HepG2 (cell line): ENCODE measurements around the gene STEAP3. TPM values are rescaled to one million over a fixed set of nuclear protein-coding genes. Genes with fewer than 3 reads are reported as not detected.

Experiments
- FOXC1 ChIP-seq: sonication (generic); formaldehyde crosslinking; IDR thresholded peaks from 2 replicates; pipeline ENCODE4 v1.8.0; 2022; ENCODE audit warnings: mild to moderate bottlenecking, missing genetic modification reagents, borderline replicate concordance
- HMG20A ChIP-seq: IDR thresholded peaks from 2 replicates; pipeline ENCODE4 v1.6.1; 2016; ENCODE audit warnings: borderline replicate concordance
- JUNB ChIP-seq: sonication (generic); formaldehyde crosslinking; IDR thresholded peaks from 2 replicates; pipeline ENCODE4 v1.8.0; 2022; ENCODE audit warnings: missing genetic modification reagents, mild to moderate bottlenecking, borderline replicate concordance
- NR2F1 ChIP-seq, 2 experiments: fragments of 450-650 bp in 1 of 2; formaldehyde crosslinking in 1 of 2; IDR thresholded peaks; 2 replicates each; pipeline versions ENCODE4 v1.5.0 to v1.6.1; 2016 to 2020; ENCODE audit warnings: mild to moderate bottlenecking in 1 of 2, missing compliant biosample characterization in 1 of 2, missing genetic modification reagents in 1 of 2, moderate library complexity in 1 of 2
- RBM22 ChIP-seq: fragments of 200-400 bp; formaldehyde crosslinking; optimal IDR thresholded peaks from 2 replicates; pipeline ENCODE3; 2017; ENCODE audit warnings: mild to moderate bottlenecking, low read length, moderate library complexity
- SNRNP70 ChIP-seq: fragments of 200-400 bp; formaldehyde crosslinking; IDR thresholded peaks from 2 replicates; pipeline ENCODE4 v1.6.1; 2017; ENCODE audit warnings: mild to moderate bottlenecking, low read depth, low read length, moderate library complexity
- THAP11 ChIP-seq: IDR thresholded peaks from 2 replicates; pipeline ENCODE4 v1.6.1; 2016; ENCODE audit warnings: missing biosample characterization, missing genetic modification reagents
- ZNF841 ChIP-seq: sonication (generic); formaldehyde crosslinking; IDR thresholded peaks from 2 replicates; pipeline ENCODE4 v1.8.1; 2023; ENCODE audit warnings: missing genetic modification reagents, borderline replicate concordance
- ZSCAN30 ChIP-seq: sonication (generic); formaldehyde crosslinking; IDR thresholded peaks from 2 replicates; pipeline ENCODE4 v1.5.0; 2020; ENCODE audit warnings: mild to moderate bottlenecking, missing genetic modification reagents
- polyA plus RNA-seq, 8 experiments: library from polyadenylated mRNA; depleted of rRNA in 3 of 8; stranded (reverse) in 7 of 8; unstranded in 1 of 8; fragments of >200 nt; fragmentation: Illumina TruSeq in 4 of 8; extraction: Trizol in 4 of 8; gene quantifications; 2 replicates each; pipeline versions ENCODE4 v1.2.1 to v1.2.3, GENCODE V29; 2011 to 2016; ENCODE audit warnings: low read depth in 4 of 8, missing spikeins in 1 of 8, mixed read lengths in 1 of 8; ENCODE audit not compliant: insufficient read depth in 1 of 8
- total RNA-seq, 5 experiments: library from RNA; depleted of rRNA; stranded (reverse); fragments of >200 nt; fragmentation: Illumina TruSeq; extraction: Trizol; gene quantifications; 2 replicates each; pipeline ENCODE4 v1.2.3, GENCODE V29; 2016; ENCODE audit warnings: low read depth in 1 of 5
- TF ChIP-seq, protein P1 (sequence below): sonication (generic); formaldehyde crosslinking; IDR thresholded peaks from 2 replicates; pipeline ENCODE4 v1.5.1; 2020; ENCODE audit warnings: mild to moderate bottlenecking, missing genetic modification reagents, borderline replicate concordance
- TF ChIP-seq, protein P2 (sequence below): sonication (generic); formaldehyde crosslinking; IDR thresholded peaks from 2 replicates; pipeline ENCODE4 v1.5.0; 2020; ENCODE audit warnings: mild to moderate bottlenecking, missing genetic modification reagents
- TF ChIP-seq, protein P3 (sequence below): sonication (generic); formaldehyde crosslinking; IDR thresholded peaks from 2 replicates; pipeline ENCODE4 v1.4.0; 2020; ENCODE audit warnings: mild to moderate bottlenecking, missing genetic modification reagents
- TF ChIP-seq, protein P4 (sequence below): sonication (generic); formaldehyde crosslinking; IDR thresholded peaks from 2 replicates; pipeline ENCODE4 v1.5.1; 2020; ENCODE audit warnings: mild to moderate bottlenecking, missing genetic modification reagents, moderate library complexity
- TF ChIP-seq, protein P5 (sequence below): sonication (generic); formaldehyde crosslinking; IDR thresholded peaks from 2 replicates; pipeline ENCODE4 v1.5.0; 2020; ENCODE audit warnings: missing genetic modification reagents

STEAP3 gene
- total and polyA plus RNA-seq, 2 of the 13 experiments (the other 11 are each of a cell fraction or from before 2014, with no cell fraction given) = 7.3 to 21.1 TPM

DNA sequence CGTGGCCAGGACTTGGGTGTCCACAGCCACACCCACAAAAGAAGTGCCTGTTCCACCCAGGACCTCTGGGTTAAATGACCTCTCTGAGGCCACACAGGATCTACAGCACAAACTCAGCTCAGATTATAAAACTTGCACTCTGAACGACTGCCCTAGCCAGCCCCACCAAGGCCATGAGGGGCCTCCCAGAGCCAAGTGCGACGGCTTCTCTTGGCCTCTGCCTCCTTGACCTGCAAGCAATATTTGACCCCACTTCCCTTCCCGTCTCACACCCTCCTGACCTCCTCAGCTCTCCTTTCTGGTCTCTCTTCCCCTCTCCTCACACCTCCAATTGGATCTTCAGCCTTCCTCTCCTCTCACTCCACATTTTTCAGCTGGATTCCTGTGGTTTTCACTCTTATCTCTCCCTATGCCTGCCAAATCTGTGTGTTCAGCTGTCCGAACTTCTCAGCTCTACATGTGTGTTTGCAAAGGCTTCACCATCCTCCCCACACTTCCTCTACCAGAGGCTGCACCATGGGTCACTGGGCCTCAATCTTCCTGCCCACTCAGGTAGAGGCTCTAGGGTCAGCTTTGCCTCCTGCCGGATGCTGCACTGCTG lies 25.3 kb upstream of the STEAP3 start (continued):
- TF ChIP-seq, protein P1, sequence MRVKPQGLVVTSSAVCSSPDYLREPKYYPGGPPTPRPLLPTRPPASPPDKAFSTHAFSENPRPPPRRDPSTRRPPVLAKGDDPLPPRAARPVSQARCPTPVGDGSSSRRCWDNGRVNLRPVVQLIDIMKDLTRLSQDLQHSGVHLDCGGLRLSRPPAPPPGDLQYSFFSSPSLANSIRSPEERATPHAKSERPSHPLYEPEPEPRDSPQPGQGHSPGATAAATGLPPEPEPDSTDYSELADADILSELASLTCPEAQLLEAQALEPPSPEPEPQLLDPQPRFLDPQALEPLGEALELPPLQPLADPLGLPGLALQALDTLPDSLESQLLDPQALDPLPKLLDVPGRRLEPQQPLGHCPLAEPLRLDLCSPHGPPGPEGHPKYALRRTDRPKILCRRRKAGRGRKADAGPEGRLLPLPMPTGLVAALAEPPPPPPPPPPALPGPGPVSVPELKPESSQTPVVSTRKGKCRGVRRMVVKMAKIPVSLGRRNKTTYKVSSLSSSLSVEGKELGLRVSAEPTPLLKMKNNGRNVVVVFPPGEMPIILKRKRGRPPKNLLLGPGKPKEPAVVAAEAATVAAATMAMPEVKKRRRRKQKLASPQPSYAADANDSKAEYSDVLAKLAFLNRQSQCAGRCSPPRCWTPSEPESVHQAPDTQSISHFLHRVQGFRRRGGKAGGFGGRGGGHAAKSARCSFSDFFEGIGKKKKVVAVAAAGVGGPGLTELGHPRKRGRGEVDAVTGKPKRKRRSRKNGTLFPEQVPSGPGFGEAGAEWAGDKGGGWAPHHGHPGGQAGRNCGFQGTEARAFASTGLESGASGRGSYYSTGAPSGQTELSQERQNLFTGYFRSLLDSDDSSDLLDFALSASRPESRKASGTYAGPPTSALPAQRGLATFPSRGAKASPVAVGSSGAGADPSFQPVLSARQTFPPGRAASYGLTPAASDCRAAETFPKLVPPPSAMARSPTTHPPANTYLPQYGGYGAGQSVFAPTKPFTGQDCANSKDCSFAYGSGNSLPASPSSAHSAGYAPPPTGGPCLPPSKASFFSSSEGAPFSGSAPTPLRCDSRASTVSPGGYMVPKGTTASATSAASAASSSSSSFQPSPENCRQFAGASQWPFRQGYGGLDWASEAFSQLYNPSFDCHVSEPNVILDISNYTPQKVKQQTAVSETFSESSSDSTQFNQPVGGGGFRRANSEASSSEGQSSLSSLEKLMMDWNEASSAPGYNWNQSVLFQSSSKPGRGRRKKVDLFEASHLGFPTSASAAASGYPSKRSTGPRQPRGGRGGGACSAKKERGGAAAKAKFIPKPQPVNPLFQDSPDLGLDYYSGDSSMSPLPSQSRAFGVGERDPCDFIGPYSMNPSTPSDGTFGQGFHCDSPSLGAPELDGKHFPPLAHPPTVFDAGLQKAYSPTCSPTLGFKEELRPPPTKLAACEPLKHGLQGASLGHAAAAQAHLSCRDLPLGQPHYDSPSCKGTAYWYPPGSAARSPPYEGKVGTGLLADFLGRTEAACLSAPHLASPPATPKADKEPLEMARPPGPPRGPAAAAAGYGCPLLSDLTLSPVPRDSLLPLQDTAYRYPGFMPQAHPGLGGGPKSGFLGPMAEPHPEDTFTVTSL (CRISPR knock-in tag) = no peak
- no peak for TF ChIP-seq ZSCAN30 (CRISPR knock-in tag)
- TF ChIP-seq RBM22 = no peak
- TF ChIP-seq, protein P2, sequence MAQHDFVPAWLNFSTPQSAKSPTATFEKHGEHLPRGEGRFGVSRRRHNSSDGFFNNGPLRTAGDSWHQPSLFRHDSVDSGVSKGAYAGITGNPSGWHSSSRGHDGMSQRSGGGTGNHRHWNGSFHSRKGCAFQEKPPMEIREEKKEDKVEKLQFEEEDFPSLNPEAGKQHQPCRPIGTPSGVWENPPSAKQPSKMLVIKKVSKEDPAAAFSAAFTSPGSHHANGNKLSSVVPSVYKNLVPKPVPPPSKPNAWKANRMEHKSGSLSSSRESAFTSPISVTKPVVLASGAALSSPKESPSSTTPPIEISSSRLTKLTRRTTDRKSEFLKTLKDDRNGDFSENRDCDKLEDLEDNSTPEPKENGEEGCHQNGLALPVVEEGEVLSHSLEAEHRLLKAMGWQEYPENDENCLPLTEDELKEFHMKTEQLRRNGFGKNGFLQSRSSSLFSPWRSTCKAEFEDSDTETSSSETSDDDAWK (CRISPR knock-in tag) = no peak
- no peak for TF ChIP-seq SNRNP70
- TF ChIP-seq, protein P3, sequence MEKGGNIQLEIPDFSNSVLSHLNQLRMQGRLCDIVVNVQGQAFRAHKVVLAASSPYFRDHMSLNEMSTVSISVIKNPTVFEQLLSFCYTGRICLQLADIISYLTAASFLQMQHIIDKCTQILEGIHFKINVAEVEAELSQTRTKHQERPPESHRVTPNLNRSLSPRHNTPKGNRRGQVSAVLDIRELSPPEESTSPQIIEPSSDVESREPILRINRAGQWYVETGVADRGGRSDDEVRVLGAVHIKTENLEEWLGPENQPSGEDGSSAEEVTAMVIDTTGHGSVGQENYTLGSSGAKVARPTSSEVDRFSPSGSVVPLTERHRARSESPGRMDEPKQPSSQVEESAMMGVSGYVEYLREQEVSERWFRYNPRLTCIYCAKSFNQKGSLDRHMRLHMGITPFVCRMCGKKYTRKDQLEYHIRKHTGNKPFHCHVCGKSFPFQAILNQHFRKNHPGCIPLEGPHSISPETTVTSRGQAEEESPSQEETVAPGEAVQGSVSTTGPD (CRISPR knock-in tag) = no peak
- no peak for TF ChIP-seq HMG20A
- TF ChIP-seq JUNB (CRISPR knock-in tag) = no peak
- no peak for TF ChIP-seq ZNF841 (CRISPR knock-in tag)
- TF ChIP-seq, protein P4, sequence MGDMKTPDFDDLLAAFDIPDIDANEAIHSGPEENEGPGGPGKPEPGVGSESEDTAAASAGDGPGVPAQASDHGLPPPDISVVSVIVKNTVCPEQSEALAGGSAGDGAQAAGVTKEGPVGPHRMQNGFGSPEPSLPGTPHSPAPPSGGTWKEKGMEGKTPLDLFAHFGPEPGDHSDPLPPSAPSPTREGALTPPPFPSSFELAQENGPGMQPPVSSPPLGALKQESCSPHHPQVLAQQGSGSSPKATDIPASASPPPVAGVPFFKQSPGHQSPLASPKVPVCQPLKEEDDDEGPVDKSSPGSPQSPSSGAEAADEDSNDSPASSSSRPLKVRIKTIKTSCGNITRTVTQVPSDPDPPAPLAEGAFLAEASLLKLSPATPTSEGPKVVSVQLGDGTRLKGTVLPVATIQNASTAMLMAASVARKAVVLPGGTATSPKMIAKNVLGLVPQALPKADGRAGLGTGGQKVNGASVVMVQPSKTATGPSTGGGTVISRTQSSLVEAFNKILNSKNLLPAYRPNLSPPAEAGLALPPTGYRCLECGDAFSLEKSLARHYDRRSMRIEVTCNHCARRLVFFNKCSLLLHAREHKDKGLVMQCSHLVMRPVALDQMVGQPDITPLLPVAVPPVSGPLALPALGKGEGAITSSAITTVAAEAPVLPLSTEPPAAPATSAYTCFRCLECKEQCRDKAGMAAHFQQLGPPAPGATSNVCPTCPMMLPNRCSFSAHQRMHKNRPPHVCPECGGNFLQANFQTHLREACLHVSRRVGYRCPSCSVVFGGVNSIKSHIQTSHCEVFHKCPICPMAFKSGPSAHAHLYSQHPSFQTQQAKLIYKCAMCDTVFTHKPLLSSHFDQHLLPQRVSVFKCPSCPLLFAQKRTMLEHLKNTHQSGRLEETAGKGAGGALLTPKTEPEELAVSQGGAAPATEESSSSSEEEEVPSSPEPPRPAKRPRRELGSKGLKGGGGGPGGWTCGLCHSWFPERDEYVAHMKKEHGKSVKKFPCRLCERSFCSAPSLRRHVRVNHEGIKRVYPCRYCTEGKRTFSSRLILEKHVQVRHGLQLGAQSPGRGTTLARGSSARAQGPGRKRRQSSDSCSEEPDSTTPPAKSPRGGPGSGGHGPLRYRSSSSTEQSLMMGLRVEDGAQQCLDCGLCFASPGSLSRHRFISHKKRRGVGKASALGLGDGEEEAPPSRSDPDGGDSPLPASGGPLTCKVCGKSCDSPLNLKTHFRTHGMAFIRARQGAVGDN = 0 out of 2 replicates have a peak, but pooled peaks have one; percentile 21
- 0 out of 2 replicates have a peak, but pooled peaks have one; percentile 35 for TF ChIP-seq FOXC1
- TF ChIP-seq THAP11 (CRISPR knock-in tag) = no peak
- peak in 1 of 2 experiments; percentile 34; a peak in 1 of 4 replicates for TF ChIP-seq NR2F1 (CRISPR knock-in tag; IDR thresholded peaks at IDR 0.05)
- TF ChIP-seq, protein P5, sequence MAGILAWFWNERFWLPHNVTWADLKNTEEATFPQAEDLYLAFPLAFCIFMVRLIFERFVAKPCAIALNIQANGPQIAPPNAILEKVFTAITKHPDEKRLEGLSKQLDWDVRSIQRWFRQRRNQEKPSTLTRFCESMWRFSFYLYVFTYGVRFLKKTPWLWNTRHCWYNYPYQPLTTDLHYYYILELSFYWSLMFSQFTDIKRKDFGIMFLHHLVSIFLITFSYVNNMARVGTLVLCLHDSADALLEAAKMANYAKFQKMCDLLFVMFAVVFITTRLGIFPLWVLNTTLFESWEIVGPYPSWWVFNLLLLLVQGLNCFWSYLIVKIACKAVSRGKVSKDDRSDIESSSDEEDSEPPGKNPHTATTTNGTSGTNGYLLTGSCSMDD (CRISPR knock-in tag) = no peak
